ENCODE measurements around the gene DLST.
A peak's percentile ranks its signal among the peaks of the same experiment; 100 is the strongest.

The DLST gene

DNA sequence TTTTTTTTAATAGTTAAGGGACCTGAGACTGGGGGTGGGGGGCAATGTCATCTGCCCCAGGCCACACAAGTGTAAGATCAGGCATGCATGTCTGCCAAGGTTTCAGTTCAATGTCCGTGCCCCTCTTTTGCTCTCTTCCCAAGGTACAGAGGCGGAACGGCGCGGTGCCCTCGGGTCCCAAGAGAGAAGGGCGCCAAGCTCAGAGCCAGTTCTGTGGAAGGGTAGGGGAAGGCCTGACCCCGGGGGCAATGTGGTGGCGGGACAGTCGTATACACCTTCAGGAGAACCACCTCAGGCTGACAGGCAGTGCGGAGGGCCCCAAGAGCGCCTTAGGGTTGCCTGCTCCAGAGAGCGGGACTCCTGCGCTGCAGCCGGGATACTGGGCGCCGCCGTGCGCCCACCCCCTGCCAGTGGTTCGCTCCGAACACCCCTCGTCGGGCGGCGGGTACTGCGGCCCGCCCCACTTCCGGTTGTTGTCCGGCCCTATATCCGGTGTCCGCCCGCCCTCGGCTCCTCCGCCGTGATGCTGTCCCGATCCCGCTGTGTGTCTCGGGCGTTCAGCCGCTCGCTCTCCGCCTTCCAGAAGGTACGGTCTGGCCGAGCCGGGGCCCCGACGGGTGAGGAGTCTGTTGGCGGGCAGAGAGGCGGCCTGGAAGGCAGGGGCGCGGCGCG is at the start of gene DLST:
DLST (plus strand) TSS at position 486 of the 672 bp plus-strand sequence; CDS start at position 524, 38 bp downstream.
- peak; percentile 58 to 79 for DNase-seq (ENCODE audit: extremely low read depth in 1 of 2, low read depth in 1 of 2)

DNA sequence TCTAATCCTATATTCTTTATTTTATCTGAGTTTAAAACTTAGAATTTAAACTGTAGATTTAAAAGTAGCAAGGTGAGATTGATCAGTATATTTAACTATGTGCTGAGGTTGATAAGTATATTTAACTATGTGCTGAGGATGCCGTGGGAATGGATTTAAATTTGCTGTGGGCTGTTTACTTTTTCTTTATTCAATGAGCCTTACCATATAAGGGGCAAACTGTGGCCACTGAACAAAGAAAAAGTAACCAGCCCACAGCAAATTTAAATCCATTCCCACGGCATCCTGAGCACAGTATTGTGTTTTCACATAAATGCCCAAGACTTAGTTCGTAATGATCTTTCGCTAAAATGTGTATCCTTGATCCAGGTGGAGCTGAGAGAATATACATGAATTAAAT is 48.9 kb upstream of the DLST start:
- DNase-seq (ENCODE audit: extremely low read depth in 1 of 2, low read depth in 1 of 2) = no peak

DNA sequence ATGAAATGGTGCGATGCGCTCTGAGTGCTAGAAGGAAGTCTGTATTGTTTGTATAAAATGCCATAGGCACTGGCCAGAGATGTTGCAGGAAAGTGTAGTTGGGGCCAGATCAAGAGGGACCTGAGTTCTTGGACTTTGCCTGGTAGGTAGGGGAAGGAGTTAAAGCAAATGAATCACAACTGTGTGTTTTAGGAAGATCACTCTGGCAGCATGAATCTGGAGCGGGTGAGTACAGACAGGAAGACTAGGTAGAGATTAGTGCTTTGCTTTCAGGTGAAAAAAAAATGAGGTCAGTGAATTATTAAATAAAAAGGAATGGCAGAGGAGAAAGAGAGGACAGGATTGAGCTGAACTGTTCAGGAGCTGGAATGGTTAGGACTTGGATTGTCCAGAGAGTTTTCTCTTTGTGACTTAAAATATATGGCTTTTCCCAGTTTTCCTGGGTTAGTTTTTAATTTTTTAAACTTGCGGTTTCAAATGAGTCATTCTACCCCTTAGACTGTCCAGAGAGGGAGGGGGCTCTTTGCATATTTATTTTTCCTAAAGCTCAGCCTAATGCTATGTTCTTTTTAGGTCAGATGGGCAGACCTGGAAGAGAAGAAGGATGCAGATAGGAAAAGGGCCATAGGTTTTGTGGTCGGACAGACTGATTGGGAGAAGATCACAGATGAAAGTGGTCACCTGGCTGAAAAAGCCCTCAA is 46.9 kb upstream of the DLST start:
- no peak for DNase-seq (ENCODE audit: extremely low read depth in 1 of 2, low read depth in 1 of 2)

DNA sequence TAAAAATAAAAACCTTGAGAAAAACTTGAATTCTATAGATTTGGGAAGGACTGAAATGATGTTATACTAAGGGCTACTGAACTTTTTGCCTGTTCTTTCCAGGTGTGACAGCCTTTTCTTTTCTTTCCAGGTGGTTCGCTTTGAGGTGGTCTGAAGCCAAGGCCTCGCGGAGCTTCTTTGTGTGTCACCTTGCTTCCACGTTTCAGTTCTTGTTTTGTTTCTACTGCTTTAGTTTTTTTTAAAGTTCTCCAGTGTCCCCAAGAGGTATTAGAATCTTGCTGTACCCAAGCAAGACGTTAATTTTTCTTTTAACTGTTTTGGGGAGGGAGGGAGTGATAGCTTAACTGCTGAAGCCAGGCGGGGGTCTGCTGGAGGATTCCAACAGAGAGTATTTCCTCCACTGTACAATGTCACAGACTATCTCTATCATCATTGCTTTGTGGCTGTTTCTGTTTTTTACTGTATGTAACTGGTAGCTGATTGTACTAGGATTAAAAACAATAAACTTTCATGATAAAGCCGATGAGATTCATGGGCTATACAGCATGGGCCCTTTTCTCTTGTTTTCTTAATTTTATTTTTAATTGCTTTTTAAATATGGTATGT is 46.0 kb upstream of the DLST start:
- no peak for DNase-seq (ENCODE audit: extremely low read depth in 1 of 2, low read depth in 1 of 2)

DNA sequence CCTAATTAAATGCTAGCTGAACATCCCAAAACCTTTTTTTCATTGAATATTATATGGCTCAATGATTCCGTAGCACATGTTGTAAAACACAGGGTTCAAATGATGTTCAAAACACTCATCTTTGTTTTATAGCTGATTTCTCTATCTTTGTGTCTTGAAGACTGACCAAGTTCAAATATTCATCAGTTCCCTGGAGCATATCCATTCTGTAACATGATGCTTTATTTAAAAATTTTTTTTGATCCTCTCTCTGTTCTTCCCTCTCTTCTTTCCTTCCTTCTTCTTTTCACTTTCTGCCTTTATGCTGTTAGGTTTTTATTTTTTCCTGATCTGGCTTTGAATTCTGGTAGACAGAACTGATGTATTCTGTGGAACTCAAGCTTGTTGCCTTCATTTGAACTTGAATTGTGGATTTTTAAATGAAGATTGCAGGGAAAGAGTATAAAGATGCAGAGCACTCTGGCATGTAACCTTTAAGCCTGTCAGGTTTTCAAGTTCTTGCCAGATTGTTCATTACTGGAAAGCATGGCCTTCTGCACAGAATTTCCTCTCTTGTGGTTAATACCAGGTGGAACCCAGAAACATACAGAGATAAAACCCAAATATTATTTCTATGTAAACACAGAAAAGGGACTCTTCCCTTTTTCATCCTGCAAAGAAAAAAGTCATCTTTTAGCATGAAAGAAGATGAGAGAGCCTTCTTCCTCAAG is 45.3 kb upstream of the DLST start:
- DNase-seq (ENCODE audit: extremely low read depth in 1 of 2, low read depth in 1 of 2) = no peak

DNA sequence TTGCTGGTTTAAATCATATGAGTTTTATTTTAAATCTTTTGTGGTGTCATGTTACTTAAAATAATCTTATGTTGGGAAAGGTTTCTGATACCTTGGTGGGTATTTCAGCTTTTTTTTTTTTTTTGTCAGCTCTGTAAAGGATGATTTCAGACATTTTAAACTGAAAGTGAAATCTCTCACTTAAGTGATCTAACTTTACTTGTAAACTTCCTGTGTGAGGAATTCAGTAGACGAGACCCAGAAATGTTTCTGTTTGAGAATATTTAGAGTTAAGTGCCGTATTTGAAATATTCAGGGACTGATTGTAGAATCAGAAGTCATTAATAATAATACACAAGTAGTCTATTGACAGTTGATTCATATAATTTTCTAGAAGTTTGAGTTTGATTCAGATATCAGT is 43.5 kb upstream of the DLST start:
- DNase-seq (ENCODE audit: extremely low read depth in 1 of 2, low read depth in 1 of 2) = no peak

DNA sequence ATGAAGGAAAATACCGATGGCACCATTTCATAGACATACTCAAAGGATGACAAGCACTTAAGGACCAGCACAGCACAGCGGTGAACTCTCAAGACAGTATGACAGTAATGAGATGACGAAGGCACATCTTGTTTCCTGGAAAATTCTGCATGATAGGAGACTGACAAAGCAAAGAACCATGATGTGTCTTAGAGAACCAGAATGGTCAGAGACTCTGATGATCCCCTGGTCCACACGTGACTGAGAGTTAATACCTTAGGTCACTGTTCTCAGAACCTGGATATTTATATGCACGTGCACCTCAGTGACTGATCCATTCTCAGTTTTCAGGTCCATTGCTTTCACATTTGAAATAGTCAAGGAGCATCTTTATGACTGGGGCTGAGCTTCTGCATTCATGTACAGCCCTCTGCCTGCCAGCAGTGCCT is 41.1 kb upstream of the DLST start:
- DNase-seq (ENCODE audit: extremely low read depth in 1 of 2, low read depth in 1 of 2) = no peak

DNA sequence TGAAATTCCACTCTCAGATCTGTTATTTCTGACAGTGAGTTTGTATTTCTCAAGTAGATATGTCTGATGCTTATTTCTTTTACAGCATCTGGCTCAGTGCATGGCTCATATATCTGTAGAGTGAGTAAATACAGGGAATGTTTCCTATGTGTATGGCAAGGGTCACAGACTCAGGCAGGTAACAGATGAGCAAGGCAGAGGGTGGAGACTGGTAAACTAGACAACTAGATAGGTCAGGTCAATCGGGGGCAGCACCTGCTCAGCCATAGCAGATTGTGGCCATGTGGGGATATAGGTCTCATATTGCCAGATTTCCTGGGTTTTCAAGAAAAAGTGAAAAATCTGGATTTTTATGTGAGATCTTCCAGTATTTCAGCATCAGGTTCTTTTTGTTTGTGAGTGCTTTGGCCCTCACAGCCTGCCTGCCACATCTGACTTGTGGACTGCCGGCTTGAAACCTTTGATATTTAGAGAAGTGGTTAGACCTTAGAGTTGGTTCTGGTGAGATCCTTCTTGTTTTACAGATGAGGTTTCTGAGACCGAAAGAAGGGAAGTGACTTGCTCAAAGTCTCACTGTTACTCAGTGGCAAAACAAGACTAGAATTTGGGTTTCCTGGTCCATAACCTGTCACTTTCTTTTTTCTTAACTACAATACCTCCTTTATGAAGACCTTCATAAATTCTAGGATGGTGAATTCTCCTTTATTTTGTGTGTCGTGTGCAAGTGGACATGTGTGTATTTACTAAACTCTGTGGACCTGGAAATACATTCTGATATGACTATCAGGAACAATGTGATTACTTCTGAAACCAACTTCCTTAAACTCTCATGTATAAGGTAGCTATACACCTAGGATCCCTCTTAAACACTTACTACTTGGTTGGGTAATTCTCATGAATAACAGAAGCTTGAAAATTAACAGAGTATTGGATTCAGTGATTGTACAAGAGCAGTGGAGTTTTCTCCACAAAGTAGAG is 40.2 kb upstream of the DLST start:
- peak in 1 of 2 donors; percentile 4 for DNase-seq (ENCODE audit: extremely low read depth in 1 of 2, low read depth in 1 of 2)

DNA sequence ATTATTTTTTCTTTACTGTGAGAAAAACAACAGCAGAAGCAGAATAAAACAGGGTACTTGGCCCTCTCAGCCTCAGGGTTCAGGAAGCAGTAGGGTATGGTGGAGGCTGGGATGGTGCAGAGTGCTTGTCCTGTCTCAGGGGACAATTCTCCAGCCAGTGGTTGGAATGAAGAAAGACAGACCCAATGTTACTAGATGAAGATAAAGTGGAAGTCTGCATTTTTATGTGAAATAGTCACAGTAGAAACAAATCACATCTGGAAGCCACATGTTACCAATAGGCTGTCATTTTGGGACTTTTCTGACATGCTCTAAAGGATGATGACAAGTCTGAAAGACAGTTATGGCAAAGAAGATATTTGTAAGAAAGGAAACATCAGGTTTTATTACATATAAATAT is 38.1 kb upstream of the DLST start:
- no peak for DNase-seq (ENCODE audit: extremely low read depth in 1 of 2, low read depth in 1 of 2)

DNA sequence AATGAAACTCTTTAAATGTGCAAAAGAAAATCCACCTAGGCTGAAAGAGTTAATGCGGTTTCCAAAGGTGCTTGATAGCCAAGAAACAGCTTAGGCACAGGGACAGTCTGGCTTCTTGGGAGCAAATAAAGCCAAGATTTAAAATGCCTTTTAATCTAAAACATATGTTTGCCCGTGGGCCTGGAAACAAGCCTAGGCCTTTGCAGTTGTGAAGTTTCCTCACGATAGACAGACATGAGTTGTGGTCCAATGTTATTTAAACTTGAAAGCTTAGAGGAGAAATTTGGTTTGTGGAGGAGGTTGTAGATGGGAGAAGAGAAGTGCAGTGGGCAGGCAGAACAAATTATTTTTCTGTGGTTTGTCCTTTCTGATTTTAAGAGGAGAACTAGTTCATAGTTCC is 35.5 kb upstream of the DLST start:
- no peak for DNase-seq (ENCODE audit: extremely low read depth in 1 of 2, low read depth in 1 of 2)

DNA sequence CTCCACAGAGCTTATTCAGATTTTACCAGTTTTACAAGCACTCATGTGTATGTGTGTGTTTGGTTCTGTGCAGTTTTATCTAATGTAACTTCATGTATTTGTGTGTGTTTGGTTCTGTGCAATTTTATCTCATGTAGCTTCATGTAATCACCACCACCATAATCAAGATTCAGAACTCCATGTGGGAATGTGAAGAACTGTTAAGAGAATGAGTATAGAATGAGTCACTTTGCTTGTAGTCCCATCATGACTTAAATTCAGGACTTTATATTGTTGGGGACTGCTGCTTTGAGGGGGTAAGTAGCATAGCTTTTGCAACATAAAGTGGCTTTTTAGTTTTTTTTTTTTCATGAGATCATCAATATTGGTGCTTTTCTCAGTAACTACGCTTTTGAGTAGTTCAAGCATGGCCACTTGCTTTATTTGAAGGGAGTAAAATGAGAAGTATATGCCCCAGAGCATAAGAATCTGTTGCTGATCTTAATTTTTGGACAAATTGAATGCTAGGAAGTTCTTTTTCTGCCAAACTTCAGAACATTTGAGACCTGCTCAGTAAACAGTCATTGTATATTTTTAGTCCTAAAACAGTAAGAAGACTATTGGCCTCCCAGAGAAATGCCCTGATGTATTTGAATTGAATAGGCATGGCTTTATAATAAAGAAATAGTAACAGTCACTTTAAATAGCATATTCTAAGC is 34.6 kb upstream of the DLST start:
- DNase-seq (ENCODE audit: extremely low read depth in 1 of 2, low read depth in 1 of 2) = no peak

DNA sequence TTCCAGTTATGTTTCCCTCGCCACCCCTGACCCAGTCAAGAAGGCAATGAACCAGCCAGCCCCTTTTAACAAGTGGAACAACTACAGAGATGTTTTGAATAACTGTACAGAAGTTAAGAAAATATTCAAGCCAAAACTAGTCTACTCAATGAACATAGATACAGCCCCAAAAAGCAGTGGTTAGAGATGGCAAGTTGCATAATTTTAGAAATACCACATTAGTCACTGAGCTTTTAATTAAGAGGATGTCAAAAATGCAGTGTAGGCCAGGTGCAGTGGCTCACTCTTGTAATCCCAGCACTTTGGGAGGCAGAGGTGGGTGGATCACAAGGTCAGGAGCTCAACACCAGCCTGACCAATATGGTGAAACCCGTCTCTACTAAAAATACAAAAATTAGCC is 32.9 kb upstream of the DLST start:
- no peak for DNase-seq (ENCODE audit: extremely low read depth in 1 of 2, low read depth in 1 of 2)

DNA sequence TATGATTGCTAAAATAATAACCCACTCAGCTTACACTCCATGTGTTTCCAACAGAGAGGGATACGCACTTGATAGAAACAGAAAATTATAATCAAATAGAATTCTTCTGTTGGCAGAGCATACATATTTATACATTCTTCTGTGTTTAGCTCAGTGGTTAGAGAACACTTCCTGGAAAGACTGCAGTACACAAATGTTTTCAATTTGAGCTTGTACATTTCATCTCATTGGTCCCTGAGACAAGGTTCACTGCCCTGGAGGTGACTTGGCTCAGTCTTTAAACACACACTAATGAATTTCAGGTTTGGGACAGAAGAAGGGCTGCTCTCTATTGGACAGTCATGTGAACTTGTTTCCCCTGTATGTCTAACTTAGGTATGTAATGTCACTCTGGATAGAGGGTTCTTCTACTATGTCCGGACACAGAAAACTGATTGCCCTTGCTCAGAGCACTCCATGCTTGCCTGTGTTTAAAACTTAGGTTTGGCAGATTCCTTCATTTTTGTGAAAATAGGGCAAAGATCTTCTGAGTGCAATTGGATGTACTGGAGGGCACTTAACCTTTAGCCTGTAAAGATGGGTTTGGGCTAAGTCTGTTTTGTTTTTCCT is 28.7 kb upstream of the DLST start:
- DNase-seq (ENCODE audit: extremely low read depth in 1 of 2, low read depth in 1 of 2) = no peak

DNA sequence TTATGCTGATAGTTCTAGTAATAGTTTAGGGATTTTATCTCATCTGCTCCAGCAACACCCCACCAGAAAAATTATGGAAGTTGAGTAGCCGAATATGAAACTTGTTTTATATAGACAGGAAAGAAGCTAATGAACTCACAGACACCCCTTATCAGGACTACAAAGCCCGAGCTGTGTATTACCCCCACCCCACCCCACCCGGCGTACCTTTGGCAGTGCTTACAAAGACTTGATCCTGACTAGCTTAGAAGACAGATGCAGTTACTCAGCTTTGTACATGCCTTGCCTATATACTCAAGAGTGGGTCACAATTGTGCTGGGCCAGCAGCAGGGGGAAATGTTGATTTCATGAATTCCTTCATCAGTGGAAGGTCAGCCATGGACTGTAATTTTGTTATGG is 28.1 kb upstream of the DLST start:
- no peak for DNase-seq (ENCODE audit: extremely low read depth in 1 of 2, low read depth in 1 of 2)

DNA sequence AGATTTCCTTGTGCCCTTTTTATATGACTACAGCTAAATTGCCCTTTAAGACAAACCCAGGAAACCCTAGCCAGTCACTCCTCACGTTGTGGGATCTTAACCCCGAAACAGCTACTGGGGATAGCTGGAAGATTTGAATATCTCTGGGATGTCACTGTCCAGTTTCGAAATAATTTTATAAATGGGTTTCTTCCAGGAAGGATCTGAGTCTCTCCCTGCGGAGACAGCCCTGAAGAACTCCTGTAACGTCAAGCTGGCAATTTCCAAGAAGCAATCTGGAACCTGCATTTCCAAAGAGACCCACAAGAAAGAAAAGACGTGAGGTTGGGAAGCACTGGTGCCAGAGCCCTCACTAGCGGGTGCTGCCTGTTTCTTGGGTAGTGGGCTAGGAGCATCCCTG is 26.7 kb upstream of the DLST start:
- no peak for DNase-seq (ENCODE audit: extremely low read depth in 1 of 2, low read depth in 1 of 2)

DNA sequence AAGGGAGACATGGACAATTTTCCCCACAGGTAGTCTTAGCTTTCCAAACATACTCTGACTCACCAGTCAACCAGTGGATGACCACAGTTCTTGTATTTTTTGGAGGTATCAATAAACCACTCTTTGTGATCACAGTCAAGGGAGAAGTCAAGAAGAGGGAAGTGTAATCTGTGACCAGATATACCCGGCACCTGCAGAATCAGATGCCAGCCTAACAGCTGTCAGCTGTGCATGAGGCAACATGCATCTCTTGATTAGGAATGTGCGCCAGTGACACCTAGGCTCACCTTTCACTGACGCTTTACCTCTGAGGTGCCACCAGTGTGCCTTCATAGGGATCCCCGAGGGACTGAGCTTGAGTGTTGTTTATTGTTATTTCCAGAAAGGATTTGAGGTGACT is 25.8 kb upstream of the DLST start:
- DNase-seq (ENCODE audit: extremely low read depth in 1 of 2, low read depth in 1 of 2) = no peak

DNA sequence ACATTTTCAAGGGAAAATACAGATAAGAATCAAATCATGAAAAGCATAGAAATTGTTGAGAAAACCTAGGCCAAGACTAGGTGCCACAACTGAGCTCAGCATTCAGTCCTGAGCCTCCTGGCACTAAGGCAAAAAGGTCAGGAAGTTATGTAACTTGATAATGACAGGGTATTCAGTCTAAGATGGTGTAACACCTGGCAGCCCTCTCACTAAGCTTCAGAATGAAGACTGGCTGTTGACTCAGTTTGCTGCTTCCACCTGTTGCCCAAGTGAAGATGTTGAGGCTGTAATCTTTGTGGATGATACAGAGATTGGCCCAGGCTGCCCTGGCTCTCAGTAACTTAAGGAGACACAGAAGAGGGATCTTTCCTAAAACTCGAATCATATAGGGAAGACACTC is 25.4 kb upstream of the DLST start:
- no peak for DNase-seq (ENCODE audit: extremely low read depth in 1 of 2, low read depth in 1 of 2)

DNA sequence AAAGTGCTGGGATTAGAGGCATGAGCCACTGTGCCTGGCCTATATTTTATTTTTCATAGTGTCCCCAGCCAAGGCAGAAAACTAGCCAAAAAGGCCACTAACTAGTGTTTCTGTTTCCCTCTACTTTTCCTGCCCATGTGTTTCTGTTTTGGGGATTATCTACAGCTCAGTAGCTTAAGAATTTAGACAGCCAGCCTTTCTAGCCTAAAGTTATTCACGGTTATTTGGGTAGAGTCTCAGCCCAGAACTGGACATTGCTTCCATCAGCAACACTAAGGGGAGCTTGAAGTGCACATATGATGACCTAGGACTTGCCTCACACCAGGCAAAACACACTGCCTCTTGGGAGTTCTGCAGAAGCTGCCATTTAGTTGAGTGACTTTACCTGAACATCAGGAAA is 23.7 kb upstream of the DLST start:
- no peak for DNase-seq (ENCODE audit: extremely low read depth in 1 of 2, low read depth in 1 of 2)

DNA sequence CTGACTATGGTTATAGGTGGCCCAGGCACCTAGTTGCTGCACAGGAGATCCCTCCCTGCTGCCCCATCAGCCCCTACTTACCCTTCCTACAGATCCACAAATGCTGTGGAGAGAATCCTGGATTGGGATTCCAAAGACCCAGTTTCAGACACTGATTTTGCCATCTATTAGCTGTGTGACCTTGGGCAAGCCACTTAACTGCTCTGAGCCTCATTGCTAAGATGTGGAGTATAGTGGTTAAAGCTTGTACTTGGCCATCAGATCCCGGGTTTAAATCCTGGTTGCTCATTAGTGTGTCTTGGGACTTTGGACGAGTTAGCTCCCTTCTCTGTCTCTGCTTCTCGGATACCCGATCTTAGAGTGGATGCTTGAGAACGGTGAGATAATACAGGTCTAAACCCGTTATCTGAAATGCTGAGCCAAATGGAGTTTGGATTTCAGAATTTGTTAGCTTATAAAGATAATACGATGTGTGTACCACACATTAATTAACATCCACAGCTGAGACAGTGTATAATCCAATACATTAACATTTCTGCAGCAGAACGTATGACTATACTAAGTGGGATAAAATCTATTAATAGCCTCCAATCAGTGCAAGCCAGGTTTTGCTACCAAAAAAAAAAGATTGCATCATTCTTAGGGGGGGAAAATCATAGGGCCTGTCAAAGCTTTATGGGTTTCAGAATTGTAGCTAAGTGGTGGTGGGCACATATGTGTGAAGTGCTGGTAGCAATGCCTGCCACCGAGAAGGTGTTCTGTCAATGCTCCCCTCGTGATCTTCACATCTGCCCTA is 21.8 kb upstream of the DLST start:
- no peak for DNase-seq (ENCODE audit: extremely low read depth in 1 of 2, low read depth in 1 of 2)
